ENCODE measurements around the gene CACNA1C.

DNA sequence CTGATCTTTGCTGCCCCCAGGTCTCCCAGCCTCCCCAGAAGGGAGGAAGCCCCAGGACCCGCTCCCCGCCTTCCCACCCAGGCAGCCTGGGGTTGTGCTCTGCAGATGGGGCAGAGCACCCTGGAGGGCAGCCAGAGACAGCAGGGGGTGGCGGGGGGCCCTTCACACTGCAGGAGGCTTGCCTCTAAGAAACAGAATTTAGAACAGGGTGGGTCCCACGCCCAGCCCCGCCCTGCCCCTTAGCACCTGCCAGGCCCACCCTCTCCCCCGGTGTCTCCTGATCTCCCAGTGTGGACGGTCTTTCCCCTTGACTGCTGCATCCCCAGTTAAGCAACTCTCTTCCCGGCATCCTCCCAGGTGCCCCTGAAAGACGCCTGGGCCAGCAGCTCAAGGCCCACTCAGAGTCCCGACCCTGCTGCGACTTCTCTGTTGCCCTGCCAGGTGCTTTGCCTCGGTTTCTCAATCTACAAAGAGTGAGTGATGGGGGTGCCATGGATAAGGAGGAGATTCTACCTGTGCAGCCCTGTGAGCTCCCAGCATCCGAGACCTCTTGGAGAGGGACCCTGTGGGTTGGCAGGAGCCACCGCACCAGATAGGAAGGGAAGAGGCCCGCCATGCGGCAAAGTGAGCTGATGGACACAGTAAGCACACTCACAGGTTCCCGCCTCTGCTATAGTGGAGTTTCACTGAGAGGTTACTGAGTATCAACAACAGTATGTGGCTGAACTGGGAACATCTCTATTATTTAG lies 414.8 kb downstream of the CACNA1C start:
- TF ChIP-seq, protein P1, sequence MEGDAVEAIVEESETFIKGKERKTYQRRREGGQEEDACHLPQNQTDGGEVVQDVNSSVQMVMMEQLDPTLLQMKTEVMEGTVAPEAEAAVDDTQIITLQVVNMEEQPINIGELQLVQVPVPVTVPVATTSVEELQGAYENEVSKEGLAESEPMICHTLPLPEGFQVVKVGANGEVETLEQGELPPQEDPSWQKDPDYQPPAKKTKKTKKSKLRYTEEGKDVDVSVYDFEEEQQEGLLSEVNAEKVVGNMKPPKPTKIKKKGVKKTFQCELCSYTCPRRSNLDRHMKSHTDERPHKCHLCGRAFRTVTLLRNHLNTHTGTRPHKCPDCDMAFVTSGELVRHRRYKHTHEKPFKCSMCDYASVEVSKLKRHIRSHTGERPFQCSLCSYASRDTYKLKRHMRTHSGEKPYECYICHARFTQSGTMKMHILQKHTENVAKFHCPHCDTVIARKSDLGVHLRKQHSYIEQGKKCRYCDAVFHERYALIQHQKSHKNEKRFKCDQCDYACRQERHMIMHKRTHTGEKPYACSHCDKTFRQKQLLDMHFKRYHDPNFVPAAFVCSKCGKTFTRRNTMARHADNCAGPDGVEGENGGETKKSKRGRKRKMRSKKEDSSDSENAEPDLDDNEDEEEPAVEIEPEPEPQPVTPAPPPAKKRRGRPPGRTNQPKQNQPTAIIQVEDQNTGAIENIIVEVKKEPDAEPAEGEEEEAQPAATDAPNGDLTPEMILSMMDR (conservative IDR thresholded peaks at IDR 0.05 in 1 of 2, IDR thresholded peaks at IDR 0.05 in 1 of 2; ENCODE audit: extremely low read depth in 1 of 2, insufficient read depth in 1 of 2, low read depth in 1 of 2, low read length in 2 of 2), result no peak
- no peak for TF ChIP-seq EZH2 (IDR thresholded peaks at IDR 0.05; ENCODE audit: borderline replicate concordance, low read length)
